B cell (primary cell): ENCODE data around the gene DHX30. TPM values are rescaled to one million over a fixed set of nuclear protein-coding genes. Genes with fewer than 3 reads are reported as not detected.
"Not testable (repeated sequence)": the region's sequence is repeated elsewhere in the genome, so short reads cannot be mapped to it uniquely, and the experiment has no call there.

Experiments
- ATAC-seq: fragments of 200-7000 bp; cut with Tn5 transposase; one replicate; pipeline ENCODE4 v1.10.0; 2021; ENCODE audit warnings: low read depth, mild to moderate bottlenecking, moderate number of reproducible peaks, moderate library complexity
- CTCF ChIA-PET: fragments of 350-600 bp; sonication (Branson Sonifier 250); formaldehyde crosslinking; loops from one replicate; lab custom pipeline; 2021; ENCODE audit warnings: antibody characterized with exemption, inconsistent platforms; lab: Charles Lee
- POLR2A ChIA-PET: fragments of 350-600 bp; sonication (Branson Sonifier 250); formaldehyde crosslinking; loops from one replicate; lab custom pipeline; 2021; ENCODE audit warnings: antibody characterized with exemption; lab: Charles Lee
- DNase-seq: peaks from one replicate; pipeline ENCODE4 v3.0.0; 2013
- H2AFZ ChIP-seq: 2 replicates; pipeline ENCODE4 v1.6.1; 2012; ENCODE audit warnings: mild to moderate bottlenecking, low read depth, low read length; ENCODE audit not compliant: insufficient read depth, poor library complexity, severe bottlenecking
- H3K27ac ChIP-seq, 2 donors: 1 replicate in 1 of 2; 2 replicates in 1 of 2; pipeline ENCODE4 v1.5.1; 2012 to 2013; ENCODE audit warnings: low read length in 2 of 2, mild to moderate bottlenecking in 2 of 2, moderate library complexity in 1 of 2
- H3K27me3 ChIP-seq, 4 experiments: fragments of 200-600 bp in 1 of 4; sonication (generic) in 1 of 4; replicated peaks in 1 of 4; 1 replicate in 2 of 4; 2 replicates in 2 of 4; pipeline versions ENCODE4 v1.6.1 to v1.7.0; 2013 to 2016; ENCODE audit warnings: low read length in 3 of 4, mild to moderate bottlenecking in 2 of 4, mixed read lengths in 1 of 4, moderate library complexity in 1 of 4; ENCODE audit not compliant: insufficient read depth in 4 of 4, control insufficient read depth in 3 of 4; ENCODE audit errors: control extremely low read depth in 1 of 4
- H3K36me3 ChIP-seq, 2 experiments: replicated peaks in 1 of 2; 1 replicate in 1 of 2; 2 replicates in 1 of 2; pipeline versions ENCODE4 v1.6.1 to v1.7.1; 2013; ENCODE audit warnings: low read length in 1 of 2; ENCODE audit not compliant: insufficient read depth in 2 of 2, control insufficient read depth in 1 of 2; ENCODE audit errors: control extremely low read depth in 1 of 2, extremely low read depth in 1 of 2
- H3K4me1 ChIP-seq, 2 donors: fragments of 200-600 bp in 1 of 2; sonication (generic) in 1 of 2; 1 replicate in 1 of 2; 2 replicates in 1 of 2; pipeline versions ENCODE4 v1.5.1 to v1.6.1; 2013 to 2017; ENCODE audit warnings: low read length in 2 of 2; ENCODE audit not compliant: control insufficient read depth in 2 of 2, insufficient read depth in 2 of 2
- H3K4me2 ChIP-seq: replicated peaks from 2 replicates; pipeline ENCODE3; 2012; ENCODE audit warnings: mild to moderate bottlenecking, low read depth, low read length; ENCODE audit not compliant: poor library complexity, severe bottlenecking
- H3K4me3 ChIP-seq, 5 experiments: fragments of 200-600 bp in 1 of 5; sonication (generic) in 1 of 5; 1 replicate in 3 of 5; 2 replicates in 2 of 5; pipeline versions ENCODE4 v1.5.1 to v1.7.0; 2011 to 2016; ENCODE audit warnings: low read length in 4 of 5, mild to moderate bottlenecking in 4 of 5, low read depth in 2 of 5, control low read depth in 1 of 5, moderate library complexity in 1 of 5; ENCODE audit not compliant: insufficient read depth in 1 of 5; ENCODE audit errors: control extremely low read depth in 1 of 5, extremely low read depth in 1 of 5
- H3K79me2 ChIP-seq: fragments of 200-600 bp; sonication (generic); one replicate; pipeline ENCODE4 v1.6.0; 2016; ENCODE audit warnings: low read length; ENCODE audit not compliant: control insufficient read depth, insufficient read depth
- H3K9ac ChIP-seq: fragments of 200-600 bp; sonication (generic); 2 replicates; pipeline ENCODE4 v1.6.1; 2017; ENCODE audit warnings: mild to moderate bottlenecking, low read length, moderate library complexity
- H3K9me3 ChIP-seq, 3 donors: one replicate each; pipeline versions ENCODE4 v1.6.1 to v1.7.1; 2013; ENCODE audit warnings: low read length in 2 of 3; ENCODE audit not compliant: control insufficient read depth in 2 of 3, insufficient read depth in 1 of 3; ENCODE audit errors: control extremely low read depth in 1 of 3
- H4K20me1 ChIP-seq: 2 replicates; pipeline ENCODE4 v1.6.0; 2012; ENCODE audit warnings: mild to moderate bottlenecking, low read length; ENCODE audit not compliant: insufficient read depth, control insufficient read depth, poor library complexity, severe bottlenecking
- H3K27ac Mint-ChIP-seq: one replicate; pipeline ENCODE4 v1.8.0; 2021; ENCODE audit warnings: mixed read lengths
- H3K27me3 Mint-ChIP-seq: one replicate; pipeline ENCODE4 v1.8.0; 2021; ENCODE audit warnings: mixed read lengths
- H3K4me1 Mint-ChIP-seq: one replicate; pipeline ENCODE4 v1.8.0; 2021; ENCODE audit warnings: mixed read lengths
- H3K4me3 Mint-ChIP-seq: one replicate; pipeline ENCODE4 v1.8.0; 2021; ENCODE audit warnings: mixed read lengths
- H3K9me3 Mint-ChIP-seq: one replicate; pipeline ENCODE4 v1.8.0; 2022; ENCODE audit warnings: mixed read lengths; ENCODE audit not compliant: insufficient read depth
- CTCF ChIP-seq: fragments of 200-600 bp; IDR thresholded peaks from one replicate; pipeline ENCODE4 v1.8.0; 2022; ENCODE audit warnings: antibody characterized with exemption, mild to moderate bottlenecking
- EZH2 ChIP-seq: IDR thresholded peaks from 2 replicates; pipeline ENCODE4 v1.6.1; 2012; ENCODE audit warnings: borderline replicate concordance, low read depth, mild to moderate bottlenecking, moderate library complexity, low read length; ENCODE audit not compliant: insufficient read depth, poor library complexity, severe bottlenecking
- WGBS: methylation state at CpG from one replicate; pipeline ENCODE4 v1.1.5; 2013; ENCODE audit warnings: missing lambda C conversion rate; ENCODE audit not compliant: insufficient coverage; 5-methylcytosine and 5-hydroxymethylcytosine counted together
- intact Hi-C: fragments of 100-400 bp; cut with micrococcal nuclease; formaldehyde crosslinking; loops from one replicate; pipeline ENCODE4 v1.10.0; 2022
- polyA plus RNA-seq: library from polyadenylated mRNA; depleted of rRNA; stranded (reverse); fragments of >200 nt; gene quantifications from 2 replicates; pipeline ENCODE4 v1.2.3, GENCODE V29; 2012
- total RNA-seq, 2 donors: library from RNA; stranded (reverse); fragments of 120-200 nt in 1 of 2; gene quantifications; 1 replicate in 1 of 2; 2 replicates in 1 of 2; pipeline versions ENCODE4 v1.2.3 to v1.2.4, GENCODE V29; 2013 to 2022

The DHX30 gene
- total and polyA plus RNA-seq, 2 donors (not counting 1 experiment from before 2014, with no cell fraction given) = 77.0 to 81.8 TPM

- H4K20me1 ChIP-seq = peaks cover 5% of the 10 kb centered on the region
- no peak overlapping the region for H3K4me3 Mint-ChIP-seq
- intact Hi-C loops = no loop called here
- H3K36me3 ChIP-seq = peaks cover 1 to 34% of the 10 kb centered on the region in 2 experiments
- H3K27ac ChIP-seq = no peak overlapping the region
- no peaks in the 10 kb centered on the region for H3K27me3 Mint-ChIP-seq
- CTCF ChIA-PET = interaction anchor here (0.6 to 1.2 kb wide), 2 partner anchors 24 to 40 kb away, joined by 3 to 4 read pairs; no protein-coding TSS in a partner anchor
- H3K27ac Mint-ChIP-seq = no peak overlapping the region
- TF ChIP-seq EZH2 = no peak
- TF ChIP-seq CTCF = no peak
- no peak overlapping the region for H3K9ac ChIP-seq
- H3K9me3 ChIP-seq = no peaks in the 10 kb centered on the region
- peaks cover 5% of the 10 kb centered on the region for H3K4me1 Mint-ChIP-seq
- ATAC-seq = no peak
- H3K79me2 ChIP-seq = peaks cover 90% of the 10 kb centered on the region
- H3K4me2 ChIP-seq = no peak overlapping the region
- POLR2A ChIA-PET = no interaction called here
- no peaks in the 10 kb centered on the region for H3K9me3 Mint-ChIP-seq
- no peak overlapping the region for H2AFZ ChIP-seq
- no peaks in the 10 kb centered on the region for H3K4me1 ChIP-seq
- no peak overlapping the region for H3K4me3 ChIP-seq
- H3K27me3 ChIP-seq = no peaks in the 10 kb centered on the region
- 100% methylated on average over 6 of the region's 14 CpGs for WGBS
- DNase-seq = no peak
Observed at GRCh38 chr3:47758261-47759025, 44.5 kb upstream of the DHX30 start.

- ATAC-seq, H3K27ac Mint-ChIP-seq, H3K27me3 Mint-ChIP-seq, DNase-seq, H3K4me1 ChIP-seq, H3K9ac ChIP-seq, H3K9me3 ChIP-seq, H3K27ac ChIP-seq, CTCF ChIA-PET, H3K4me3 ChIP-seq, H3K9me3 Mint-ChIP-seq, H3K4me2 ChIP-seq, H3K4me1 Mint-ChIP-seq, H3K27me3 ChIP-seq, H3K4me3 Mint-ChIP-seq, H2AFZ ChIP-seq: not testable (repeated sequence)
- POLR2A ChIA-PET = interaction anchor here (0.6 kb wide), 1 partner anchor 157 kb away, joined by 7 read pairs; no protein-coding TSS in a partner anchor
- Histone ChIP-seq H3K79me2 (peaks cover 89% of the 10 kb centered on the region), H4K20me1 (peaks cover 21% of the 10 kb centered on the region), H3K36me3 (peaks cover 3 to 46% of the 10 kb centered on the region in 2 experiments)
- intact Hi-C loops = loop anchor here (2.0 kb wide), 1 partner anchor 69 kb away; no protein-coding TSS in a partner anchor
- WGBS = 89% methylated on average over 1 of the region's 4 CpGs
Observed at GRCh38 chr3:47760207-47760606, 42.7 kb upstream of the DHX30 start.
